ENCODE results near the gene FERMT3.

The FERMT3 gene

DNA sequence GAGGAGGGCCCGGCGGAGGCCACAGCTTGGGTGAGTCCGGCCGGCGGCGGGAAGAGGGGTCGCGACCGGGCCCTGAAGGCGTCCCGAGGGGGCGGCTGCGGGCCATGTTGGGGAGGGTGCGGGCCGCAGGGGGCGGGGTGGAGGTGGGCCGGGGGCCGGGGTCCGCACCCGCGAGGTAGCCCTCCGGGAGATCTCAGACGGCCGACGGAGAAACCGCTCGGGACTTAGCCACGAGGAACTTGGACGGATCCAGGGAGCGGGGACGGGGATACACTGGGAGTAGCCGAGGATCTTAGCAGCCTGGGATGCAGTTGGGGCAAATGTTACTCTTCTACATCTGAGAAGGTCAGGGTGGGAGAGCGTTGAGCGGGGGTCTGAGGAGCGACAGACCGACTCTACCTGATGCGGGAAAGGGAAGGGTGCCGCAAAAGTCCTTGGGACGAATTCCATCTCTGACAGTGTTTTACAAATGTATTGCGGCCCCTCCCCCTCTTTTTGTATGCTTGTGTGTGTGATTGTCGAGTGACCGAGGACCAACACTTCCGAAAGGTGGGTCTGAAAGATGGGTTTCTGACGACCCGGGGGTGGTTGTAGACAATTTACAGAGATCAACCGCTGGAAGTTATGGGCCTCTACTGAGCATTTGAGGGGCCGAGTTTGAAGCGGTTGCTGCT is 19.9 kb upstream of the FERMT3 start:
- H3K79me2 ChIP-seq (ENCODE audit: control insufficient read depth, insufficient read depth, low read length, unreplicated experiment), result peaks cover 49% of the 10 kb centered on the region
- H3K4me3 ChIP-seq (ENCODE audit: low read depth, low read length), result no peak overlapping the region
- H2AFZ ChIP-seq (ENCODE audit: low read length, unreplicated experiment), result peak overlapping the region; percentile 44
- H3K27ac ChIP-seq (ENCODE audit: low read depth, low read length), result no peak overlapping the region
- H3K36me3 ChIP-seq (ENCODE audit: insufficient read depth, low read length), result 0 out of 2 replicates have a peak, but pooled peaks cover 5% of the 10 kb centered on the region
- H3K4me1 ChIP-seq (ENCODE audit: control insufficient read depth, insufficient read depth, low read length, unreplicated experiment), result peaks cover 21% of the 10 kb centered on the region
- no peaks in the 10 kb centered on the region for H3K27me3 ChIP-seq (ENCODE audit: insufficient read depth, low read length)

- H3K4me1 ChIP-seq (ENCODE audit: control insufficient read depth, insufficient read depth, low read length, unreplicated experiment), result peaks cover 7% of the 10 kb centered on the region
- peaks cover 41% of the 10 kb centered on the region for H3K79me2 ChIP-seq (ENCODE audit: control insufficient read depth, insufficient read depth, low read length, unreplicated experiment)
- no peak overlapping the region for H2AFZ ChIP-seq (ENCODE audit: low read length, unreplicated experiment)
- H3K27ac ChIP-seq (ENCODE audit: low read depth, low read length), result no peak overlapping the region
- H3K4me3 ChIP-seq (ENCODE audit: low read depth, low read length), result no peak overlapping the region
- peaks cover 33% of the 10 kb centered on the region for H3K36me3 ChIP-seq (ENCODE audit: insufficient read depth, low read length)
- no peaks in the 10 kb centered on the region for H3K27me3 ChIP-seq (ENCODE audit: insufficient read depth, low read length)
These were observed 14.1 kb upstream of the FERMT3 start for GRCh38 chr11:64192434-64192833.

DNA sequence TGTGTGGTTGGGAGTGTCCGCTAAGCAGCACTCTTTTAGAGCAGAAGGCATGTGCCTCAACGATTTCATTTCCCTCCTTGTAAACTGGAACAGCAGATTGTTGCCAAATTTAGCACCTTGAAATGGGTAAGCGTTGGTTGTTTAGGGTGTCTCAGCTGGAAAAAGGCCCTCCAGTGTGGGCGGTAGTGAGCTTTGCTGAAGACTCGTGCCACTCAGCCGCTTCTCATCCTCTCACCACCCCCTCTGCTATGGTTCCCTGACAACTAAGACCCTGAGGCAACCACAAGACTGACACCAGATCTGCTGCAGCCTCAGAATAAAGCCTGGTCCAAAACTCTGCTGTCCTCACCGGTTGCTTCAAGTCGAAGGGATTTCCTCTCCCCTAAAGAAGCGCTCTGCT is 9.9 kb upstream of the FERMT3 start:
- Histone ChIP-seq H3K36me3 (ENCODE audit: insufficient read depth, low read length) (peaks cover 35% of the 10 kb centered on the region), H3K4me3 (ENCODE audit: low read depth, low read length) (no peak overlapping the region), H3K79me2 (ENCODE audit: control insufficient read depth, insufficient read depth, low read length, unreplicated experiment) (peaks cover 17% of the 10 kb centered on the region), H3K27ac (ENCODE audit: low read depth, low read length) (no peak overlapping the region), H2AFZ (ENCODE audit: low read length, unreplicated experiment) (no peak overlapping the region), H3K4me1 (ENCODE audit: control insufficient read depth, insufficient read depth, low read length, unreplicated experiment) (no peaks in the 10 kb centered on the region), H3K27me3 (ENCODE audit: insufficient read depth, low read length) (no peaks in the 10 kb centered on the region)

GRCh38 chr11:64198511-64198910 is 8.0 kb upstream of the FERMT3 start:
- Histone ChIP-seq H2AFZ (ENCODE audit: low read length, unreplicated experiment) (no peak overlapping the region), H3K27ac (ENCODE audit: low read depth, low read length) (no peak overlapping the region), H3K79me2 (ENCODE audit: control insufficient read depth, insufficient read depth, low read length, unreplicated experiment) (peaks cover 3% of the 10 kb centered on the region), H3K36me3 (ENCODE audit: insufficient read depth, low read length) (peaks cover 45% of the 10 kb centered on the region), H3K4me3 (ENCODE audit: low read depth, low read length) (no peak overlapping the region), H3K4me1 (ENCODE audit: control insufficient read depth, insufficient read depth, low read length, unreplicated experiment) (no peaks in the 10 kb centered on the region), H3K27me3 (ENCODE audit: insufficient read depth, low read length) (no peaks in the 10 kb centered on the region)

DNA sequence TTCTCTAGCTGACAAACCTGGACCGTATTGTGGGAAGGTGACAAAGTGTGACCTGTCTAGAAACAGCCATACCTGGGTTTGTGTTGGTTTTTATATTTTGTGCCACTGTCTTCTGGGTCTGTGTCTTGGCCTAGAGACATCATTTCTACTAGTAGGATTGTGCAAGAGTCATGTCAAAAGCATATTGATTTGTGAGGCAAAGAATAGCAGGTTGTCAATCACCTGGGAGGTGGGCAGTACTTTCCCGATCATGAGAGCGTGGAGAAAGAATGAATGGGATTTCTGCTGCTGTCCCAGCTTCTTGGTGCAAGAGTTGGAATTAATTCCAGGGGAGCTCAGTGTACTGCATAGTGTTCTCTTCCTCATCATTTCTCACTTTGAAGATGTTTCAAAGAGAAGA is 5.0 kb upstream of the FERMT3 start:
- Histone ChIP-seq H3K27me3 (ENCODE audit: insufficient read depth, low read length) (no peaks in the 10 kb centered on the region), H3K36me3 (ENCODE audit: insufficient read depth, low read length) (peaks cover 24% of the 10 kb centered on the region; the same call in 1 of the 2 replicates), H3K79me2 (ENCODE audit: control insufficient read depth, insufficient read depth, low read length, unreplicated experiment) (no peaks in the 10 kb centered on the region), H3K4me1 (ENCODE audit: control insufficient read depth, insufficient read depth, low read length, unreplicated experiment) (peaks cover 5% of the 10 kb centered on the region), H3K4me3 (ENCODE audit: low read depth, low read length) (no peak overlapping the region), H2AFZ (ENCODE audit: low read length, unreplicated experiment) (no peak overlapping the region), H3K27ac (ENCODE audit: low read depth, low read length) (no peak overlapping the region)

DNA sequence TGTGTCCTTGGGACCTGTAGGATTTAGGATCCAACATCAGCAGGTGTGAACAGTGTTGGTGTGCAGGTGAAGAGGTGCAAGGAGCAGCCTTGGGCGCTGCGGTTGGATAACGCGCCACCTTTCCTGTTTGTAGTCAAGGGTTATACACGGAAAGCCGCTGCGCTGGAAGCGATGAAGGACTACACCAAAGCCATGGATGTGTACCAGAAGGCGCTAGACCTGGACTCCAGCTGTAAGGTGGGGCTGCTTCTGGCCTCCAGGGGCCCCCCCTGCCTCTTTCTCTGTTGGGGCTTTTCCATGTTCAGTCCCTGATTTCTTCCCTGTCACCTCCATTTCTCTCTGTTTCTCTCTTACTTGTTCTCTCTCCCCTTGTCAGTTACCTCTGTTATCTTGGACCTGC is 3.5 kb upstream of the FERMT3 start:
- H2AFZ ChIP-seq (ENCODE audit: low read length, unreplicated experiment), result no peak overlapping the region
- H3K4me1 ChIP-seq (ENCODE audit: control insufficient read depth, insufficient read depth, low read length, unreplicated experiment), result peaks cover 17% of the 10 kb centered on the region
- H3K27ac ChIP-seq (ENCODE audit: low read depth, low read length), result no peak overlapping the region
- peaks cover 17% of the 10 kb centered on the region; the same call in 1 of the 2 replicates for H3K36me3 ChIP-seq (ENCODE audit: insufficient read depth, low read length)
- H3K79me2 ChIP-seq (ENCODE audit: control insufficient read depth, insufficient read depth, low read length, unreplicated experiment), result no peaks in the 10 kb centered on the region
- H3K27me3 ChIP-seq (ENCODE audit: insufficient read depth, low read length), result no peaks in the 10 kb centered on the region
- no peak overlapping the region for H3K4me3 ChIP-seq (ENCODE audit: low read depth, low read length)

- no peak overlapping the region for H3K4me3 ChIP-seq (ENCODE audit: low read depth, low read length)
- peaks cover 17% of the 10 kb centered on the region; the same call in 1 of the 2 replicates for H3K36me3 ChIP-seq (ENCODE audit: insufficient read depth, low read length)
- no peaks in the 10 kb centered on the region for H3K79me2 ChIP-seq (ENCODE audit: control insufficient read depth, insufficient read depth, low read length, unreplicated experiment)
- no peak overlapping the region for H2AFZ ChIP-seq (ENCODE audit: low read length, unreplicated experiment)
- H3K4me1 ChIP-seq (ENCODE audit: control insufficient read depth, insufficient read depth, low read length, unreplicated experiment), result peaks cover 19% of the 10 kb centered on the region
- no peak overlapping the region for H3K27ac ChIP-seq (ENCODE audit: low read depth, low read length)
- H3K27me3 ChIP-seq (ENCODE audit: insufficient read depth, low read length), result no peaks in the 10 kb centered on the region
These were observed 3.0 kb upstream of the FERMT3 start for GRCh38 chr11:64203421-64204079.

GRCh38 chr11:64204080-64204440 is 2.5 kb upstream of the FERMT3 start:
- Histone ChIP-seq H3K79me2 (ENCODE audit: control insufficient read depth, insufficient read depth, low read length, unreplicated experiment) (no peaks in the 10 kb centered on the region), H3K27me3 (ENCODE audit: insufficient read depth, low read length) (no peaks in the 10 kb centered on the region), H3K36me3 (ENCODE audit: insufficient read depth, low read length) (peaks cover 17% of the 10 kb centered on the region; the same call in 1 of the 2 replicates), H3K27ac (ENCODE audit: low read depth, low read length) (no peak overlapping the region), H3K4me1 (ENCODE audit: control insufficient read depth, insufficient read depth, low read length, unreplicated experiment) (peaks cover 19% of the 10 kb centered on the region), H2AFZ (ENCODE audit: low read length, unreplicated experiment) (no peak overlapping the region), H3K4me3 (ENCODE audit: low read depth, low read length) (no peak overlapping the region)

GRCh38 chr11:64204464-64204989 is 2.0 kb upstream of the FERMT3 start:
- Histone ChIP-seq H3K4me1 (ENCODE audit: control insufficient read depth, insufficient read depth, low read length, unreplicated experiment) (peaks cover 19% of the 10 kb centered on the region), H3K27ac (ENCODE audit: low read depth, low read length) (no peak overlapping the region), H3K27me3 (ENCODE audit: insufficient read depth, low read length) (no peaks in the 10 kb centered on the region), H2AFZ (ENCODE audit: low read length, unreplicated experiment) (no peak overlapping the region), H3K4me3 (ENCODE audit: low read depth, low read length) (no peak overlapping the region), H3K36me3 (ENCODE audit: insufficient read depth, low read length) (peaks cover 17% of the 10 kb centered on the region; the same call in 1 of the 2 replicates), H3K79me2 (ENCODE audit: control insufficient read depth, insufficient read depth, low read length, unreplicated experiment) (no peaks in the 10 kb centered on the region)

GRCh38 chr11:64207256-64208085 is 950 bp downstream of the FERMT3 start:
- 0 out of 2 replicates have a peak overlapping the region, but pooled peaks have one; percentile 24 for H3K4me3 ChIP-seq (ENCODE audit: low read depth, low read length)
- H3K27me3 ChIP-seq (ENCODE audit: insufficient read depth, low read length), result no peaks in the 10 kb centered on the region
- H3K4me1 ChIP-seq (ENCODE audit: control insufficient read depth, insufficient read depth, low read length, unreplicated experiment), result peaks cover 19% of the 10 kb centered on the region
- peak overlapping the region; percentile 56 for H3K27ac ChIP-seq (ENCODE audit: low read depth, low read length)
- H3K79me2 ChIP-seq (ENCODE audit: control insufficient read depth, insufficient read depth, low read length, unreplicated experiment), result no peaks in the 10 kb centered on the region
- H3K36me3 ChIP-seq (ENCODE audit: insufficient read depth, low read length), result peaks cover 5% of the 10 kb centered on the region; the same call in 1 of the 2 replicates
- peak overlapping the region; percentile 28 for H2AFZ ChIP-seq (ENCODE audit: low read length, unreplicated experiment)
